ENCODE measurements around the gene C19orf81. TPM values are rescaled to one million over a fixed set of nuclear protein-coding genes. Genes with fewer than 3 reads are reported as not detected.

Gene C19orf81
- total and polyA plus RNA-seq, 2 of the 13 experiments (the other 11 are each of a cell fraction or from before 2014, with no cell fraction given) = not detected

- ATAC-seq = no peak
- Histone ChIP-seq H3K4me1 (ENCODE audit: insufficient read depth, low read length) (no peaks in the 10 kb centered on the region; the same call in 1 of the 2 replicates), H3K9ac (ENCODE audit: insufficient read depth, low read depth, low read length) (no peak overlapping the region), H3K36me3 (replicated peaks in 1 of 2; ENCODE audit: control insufficient read depth in 1 of 2, insufficient read depth in 2 of 2, low read length in 2 of 2) (no peaks in the 10 kb centered on the region), H3K4me2 (ENCODE audit: low read depth, low read length) (no peak overlapping the region), H3K9me3 (ENCODE audit: low read length) (peaks cover 17% of the 10 kb centered on the region), H3K4me3 (replicated peaks in 1 of 3; ENCODE audit: insufficient read depth in 1 of 3, low read depth in 2 of 3, low read length in 3 of 3) (no peak overlapping the region), H2AFZ (ENCODE audit: low read length) (no peak overlapping the region), H3K79me2 (ENCODE audit: insufficient read depth, low read length) (no peaks in the 10 kb centered on the region), H3K27ac (ENCODE audit: extremely low read length, insufficient read depth, low read length) (no peak overlapping the region), H3K27me3 (ENCODE audit: control insufficient read depth in 1 of 2, insufficient read depth in 2 of 2, low read length in 2 of 2) (peaks cover 0 to 17% of the 10 kb centered on the region in 2 experiments; a peak in 3 of 5 replicates), H4K20me1 (ENCODE audit: insufficient read depth, low read length) (no peaks in the 10 kb centered on the region)
- DNase-seq (ENCODE audit: low spot score) = no peak
- intact Hi-C loops (cut with micrococcal nuclease; ENCODE audit: unreplicated experiment) (no loop called here), in situ Hi-C loops (cut with HindIII; ENCODE audit: extremely low pct_ligation_motif_present, low pct_unique_long_range_greater_than_20kb) (no loop called here)
- ChIA-PET POLR2A (no interaction called here), CTCF (ENCODE audit: low intra/inter-chr PET ratio, low total read pairs) (no interaction called here)
- WGBS (ENCODE audit: low lambda C conversion rate) = 7% methylated on average over 2 of the region's 2 CpGs
- TF ChIP-seq PBX2 (CRISPR knock-in tag; IDR thresholded peaks at IDR 0.05) = no peak
- TF ChIP-seq RERE (CRISPR knock-in tag; IDR thresholded peaks at IDR 0.05; ENCODE audit: low read depth) = no peak
- no peak for TF ChIP-seq ZNF674 (CRISPR knock-in tag; IDR thresholded peaks at IDR 0.05; ENCODE audit: low read depth)
- no peak for TF ChIP-seq ZNF414 (CRISPR knock-in tag; IDR thresholded peaks at IDR 0.05)
- no peak for TF ChIP-seq ZNF572 (CRISPR knock-in tag; IDR thresholded peaks at IDR 0.05)
- no peak for TF ChIP-seq ZNF816 (CRISPR knock-in tag; IDR thresholded peaks at IDR 0.05; ENCODE audit: borderline replicate concordance)
- no peak for TF ChIP-seq ZNF264 (CRISPR knock-in tag; IDR thresholded peaks at IDR 0.05)
- TF ChIP-seq ZNF766 (CRISPR knock-in tag; IDR thresholded peaks at IDR 0.05; ENCODE audit: borderline replicate concordance) = no peak
- no peak for TF ChIP-seq UBTF (CRISPR knock-in tag; IDR thresholded peaks at IDR 0.05)
- TF ChIP-seq DPF2 (CRISPR knock-in tag; IDR thresholded peaks at IDR 0.05; ENCODE audit: borderline replicate concordance, low read depth) = no peak
- no peak for TF ChIP-seq SNAI1 (CRISPR knock-in tag; IDR thresholded peaks at IDR 0.05; ENCODE audit: borderline replicate concordance)
- TF ChIP-seq ARNT2 (CRISPR knock-in tag; IDR thresholded peaks at IDR 0.05; ENCODE audit: low read depth) = no peak
- no peak for TF ChIP-seq HOXA7 (CRISPR knock-in tag; IDR thresholded peaks at IDR 0.05)
- BruUV-seq (replicated peaks) = no TSS peak
- no peak for FAIRE-seq
Observed at GRCh38 chr19:50633359-50633758, 15.9 kb upstream of the C19orf81 start.

Data from HepG2 (cell line).